ENCODE data around the gene MDGA2. TPM values are rescaled to one million over a fixed set of nuclear protein-coding genes. Genes with fewer than 3 reads are reported as not detected.

MDGA2 gene
- total RNA-seq, 2 experiments from 2014 or later: not detected

DNA sequence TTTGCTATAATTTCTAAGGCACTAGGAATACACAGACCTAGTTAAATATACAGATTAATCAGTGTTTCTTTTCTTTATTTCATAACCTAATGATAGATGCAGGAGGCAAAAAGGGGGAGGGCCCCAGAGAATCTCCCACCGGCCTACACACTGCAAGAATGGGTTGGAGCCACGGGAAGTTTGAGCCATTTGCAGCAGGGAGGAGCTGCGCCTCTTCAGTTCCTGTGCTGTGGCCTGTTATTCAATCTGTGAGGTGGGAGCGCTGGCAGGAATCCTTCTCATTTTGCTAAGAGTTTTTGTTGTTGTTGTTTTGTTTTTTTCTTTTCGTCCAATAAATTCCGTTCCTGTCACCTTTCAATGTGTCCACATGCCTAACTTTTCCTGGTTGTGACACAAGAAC lies 772.6 kb downstream of the MDGA2 start:
- H3K27me3 ChIP-seq (ENCODE audit: control insufficient read depth in 1 of 2, insufficient read depth in 2 of 2, low read length in 2 of 2): no peaks in the 10 kb centered on the region
- Mint-ChIP-seq H3K27ac (no peak overlapping the region), H3K4me3 (no peak overlapping the region), H3K9me3 (peaks cover 2% of the 10 kb centered on the region), H3K36me3 (ENCODE audit: low read depth) (no peaks in the 10 kb centered on the region), H3K4me1 (ENCODE audit: low read depth) (no peaks in the 10 kb centered on the region), H3K27me3 (no peaks in the 10 kb centered on the region)
- no peak for DNase-seq
- H3K4me3 ChIP-seq (ENCODE audit: low read length): no peak overlapping the region
- ChIA-PET CTCF (no interaction called here), POLR2A (no interaction called here)
- ATAC-seq (ENCODE audit: poor library complexity): no peak
- no peak overlapping the region for H3K27ac ChIP-seq (ENCODE audit: low read depth in 1 of 2, low read length in 2 of 2)
- TF ChIP-seq, protein P1, sequence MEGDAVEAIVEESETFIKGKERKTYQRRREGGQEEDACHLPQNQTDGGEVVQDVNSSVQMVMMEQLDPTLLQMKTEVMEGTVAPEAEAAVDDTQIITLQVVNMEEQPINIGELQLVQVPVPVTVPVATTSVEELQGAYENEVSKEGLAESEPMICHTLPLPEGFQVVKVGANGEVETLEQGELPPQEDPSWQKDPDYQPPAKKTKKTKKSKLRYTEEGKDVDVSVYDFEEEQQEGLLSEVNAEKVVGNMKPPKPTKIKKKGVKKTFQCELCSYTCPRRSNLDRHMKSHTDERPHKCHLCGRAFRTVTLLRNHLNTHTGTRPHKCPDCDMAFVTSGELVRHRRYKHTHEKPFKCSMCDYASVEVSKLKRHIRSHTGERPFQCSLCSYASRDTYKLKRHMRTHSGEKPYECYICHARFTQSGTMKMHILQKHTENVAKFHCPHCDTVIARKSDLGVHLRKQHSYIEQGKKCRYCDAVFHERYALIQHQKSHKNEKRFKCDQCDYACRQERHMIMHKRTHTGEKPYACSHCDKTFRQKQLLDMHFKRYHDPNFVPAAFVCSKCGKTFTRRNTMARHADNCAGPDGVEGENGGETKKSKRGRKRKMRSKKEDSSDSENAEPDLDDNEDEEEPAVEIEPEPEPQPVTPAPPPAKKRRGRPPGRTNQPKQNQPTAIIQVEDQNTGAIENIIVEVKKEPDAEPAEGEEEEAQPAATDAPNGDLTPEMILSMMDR (IDR thresholded peaks at IDR 0.05): no peak
- H3K9me3 ChIP-seq (ENCODE audit: control insufficient read depth in 1 of 2, insufficient read depth in 1 of 2, low read length in 2 of 2): peaks cover 0 to 4% of the 10 kb centered on the region in 2 experiments
- intact Hi-C loops (cut with DNase I, micrococcal nuclease): no loop called here
- H3K4me1 ChIP-seq (ENCODE audit: insufficient read depth, low read length): no peaks in the 10 kb centered on the region
- H3K36me3 ChIP-seq (ENCODE audit: insufficient read depth, low read length): no peaks in the 10 kb centered on the region

DNA sequence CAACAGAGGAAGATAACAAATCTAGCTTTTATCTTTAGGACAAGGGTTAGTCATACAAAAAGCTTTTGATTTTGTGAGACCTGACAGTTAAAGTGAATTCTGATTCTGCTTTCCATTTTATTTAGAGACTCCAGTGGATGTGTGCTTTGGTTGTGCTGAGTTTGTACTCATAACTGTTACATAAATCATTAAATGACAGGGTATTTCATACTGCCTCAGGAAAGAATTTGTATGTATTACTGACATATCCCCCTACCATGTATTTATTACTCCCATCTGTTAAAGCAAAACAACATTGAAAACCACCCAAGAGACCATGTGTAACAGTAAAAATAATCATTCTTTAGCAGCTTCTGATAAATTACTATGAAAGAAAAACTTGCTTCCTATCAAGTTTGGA lies 780.9 kb downstream of the MDGA2 start:
- CTCF ChIA-PET: no interaction called here
- DNase-seq: no peak
- Histone ChIP-seq H3K27me3 (ENCODE audit: control insufficient read depth in 1 of 2, insufficient read depth in 2 of 2, low read length in 2 of 2) (no peaks in the 10 kb centered on the region), H3K36me3 (ENCODE audit: insufficient read depth, low read length) (no peaks in the 10 kb centered on the region), H3K4me1 (ENCODE audit: insufficient read depth, low read length) (no peaks in the 10 kb centered on the region), H3K4me3 (ENCODE audit: low read length) (no peak overlapping the region), H3K27ac (ENCODE audit: low read depth in 1 of 2, low read length in 2 of 2) (no peak overlapping the region), H3K9me3 (ENCODE audit: control insufficient read depth in 1 of 2, insufficient read depth in 1 of 2, low read length in 2 of 2) (peaks cover 0 to 4% of the 10 kb centered on the region in 2 experiments)
- Mint-ChIP-seq H3K36me3 (ENCODE audit: low read depth) (no peaks in the 10 kb centered on the region), H3K27me3 (no peaks in the 10 kb centered on the region), H3K9me3 (peaks cover 2% of the 10 kb centered on the region), H3K4me3 (no peak overlapping the region), H3K4me1 (ENCODE audit: low read depth) (no peaks in the 10 kb centered on the region), H3K27ac (no peak overlapping the region)
- ATAC-seq (ENCODE audit: poor library complexity): no peak
- TF ChIP-seq, protein P1 (IDR thresholded peaks at IDR 0.05): no peak
- POLR2A ChIA-PET: no interaction called here
- intact Hi-C loops (cut with DNase I, micrococcal nuclease): no loop called here

DNA sequence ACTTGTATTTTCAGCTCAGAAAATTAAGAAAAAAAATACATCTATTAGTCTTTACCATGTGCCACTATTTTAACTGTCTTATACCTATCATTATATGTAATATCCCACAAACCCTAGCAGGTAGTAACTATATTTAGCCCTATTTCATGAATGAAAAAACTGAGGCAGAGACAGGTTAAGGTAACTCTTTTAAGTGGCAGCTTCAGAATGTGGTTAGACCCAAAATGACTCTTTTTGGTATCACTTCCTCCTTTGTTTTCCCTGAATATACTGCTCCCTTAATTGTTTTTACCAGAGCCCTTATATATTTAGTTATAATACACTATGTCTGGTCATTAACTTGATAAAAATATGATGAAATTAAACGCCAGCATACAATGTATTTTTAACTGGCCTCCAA lies 788.3 kb downstream of the MDGA2 start:
- H3K9me3 ChIP-seq (ENCODE audit: control insufficient read depth in 1 of 2, insufficient read depth in 1 of 2, low read length in 2 of 2): no peaks in the 10 kb centered on the region
- H3K4me1 Mint-ChIP-seq (ENCODE audit: low read depth): no peaks in the 10 kb centered on the region
- no peak overlapping the region for H3K27ac Mint-ChIP-seq
- H3K27me3 ChIP-seq (ENCODE audit: control insufficient read depth in 1 of 2, insufficient read depth in 2 of 2, low read length in 2 of 2): no peaks in the 10 kb centered on the region
- no peak overlapping the region for H3K27ac ChIP-seq (ENCODE audit: low read depth in 1 of 2, low read length in 2 of 2)
- no peaks in the 10 kb centered on the region for H3K4me1 ChIP-seq (ENCODE audit: insufficient read depth, low read length)
- intact Hi-C loops (cut with DNase I, micrococcal nuclease): no loop called here
- ChIA-PET CTCF (no interaction called here), POLR2A (no interaction called here)
- ATAC-seq (ENCODE audit: poor library complexity): no peak
- H3K27me3 Mint-ChIP-seq: no peaks in the 10 kb centered on the region
- no peaks in the 10 kb centered on the region for H3K36me3 Mint-ChIP-seq (ENCODE audit: low read depth)
- no peak for DNase-seq
- TF ChIP-seq, protein P1 (IDR thresholded peaks at IDR 0.05): no peak
- H3K4me3 ChIP-seq (ENCODE audit: low read length): no peak overlapping the region
- no peaks in the 10 kb centered on the region for H3K36me3 ChIP-seq (ENCODE audit: insufficient read depth, low read length)
- no peak overlapping the region for H3K4me3 Mint-ChIP-seq
- no peaks in the 10 kb centered on the region for H3K9me3 Mint-ChIP-seq

Measured in CD4-positive, alpha-beta T cell (primary cell).